ENCODE measurements around the gene DNM1.

GRCh38 chr9:128249558-128249907, 46.4 kb downstream of the DNM1 start:
- TF ChIP-seq CTCF (IDR thresholded peaks at IDR 0.05) (no peak), POLR2A (IDR thresholded peaks at IDR 0.05) (no peak)
